ENCODE results near the gene NRROS.

GRCh38 chr3:196627918-196628231, 11.6 kb upstream of the NRROS start:
- no peak for TF ChIP-seq YY1 (IDR thresholded peaks at IDR 0.05; ENCODE audit: insufficient read depth, insufficient read length)
- no peak for TF ChIP-seq ZNF274 (IDR thresholded peaks at IDR 0.05; ENCODE audit: low read depth, low read length)
- TF ChIP-seq SUZ12 (IDR thresholded peaks at IDR 0.05; ENCODE audit: extremely low read depth, insufficient read depth, insufficient read length) = no peak

All from NT2/D1 (cell line).